Measurements from ENCODE around the gene TMPRSS11F.
"Not testable (repeated sequence)": the region's sequence is repeated elsewhere in the genome, so short reads cannot be mapped to it uniquely, and the experiment has no call there.

TMPRSS11F gene

GRCh38 chr4:68129793-68130192 is at the start of gene TMPRSS11F:
Gene TMPRSS11F, minus strand, starts transcription at chr4:68129869. Its CDS starts 49 bp downstream, at chr4:68129820.
- Mint-ChIP-seq H3K4me1 (no peaks in the 10 kb centered on the region), H3K9me3 (peaks cover 5 to 12% of the 10 kb centered on the region in 2 donors), H3K36me3 (no peaks in the 10 kb centered on the region), H3K27me3 (peaks cover 0 to 6% of the 10 kb centered on the region in 2 donors), H3K4me3 (no peak within 1 kb of the TSS), H3K27ac (no peak within 1 kb of the TSS)
- ATAC-seq (replicated peaks), result no peak
- no peak for DNase-seq

- peaks cover 7 to 15% of the 10 kb centered on the region in 2 donors for H3K27me3 Mint-ChIP-seq
- ATAC-seq (replicated peaks), result no peak
- no peak for DNase-seq
- H3K9me3 Mint-ChIP-seq, result no peaks in the 10 kb centered on the region
- H3K4me1 Mint-ChIP-seq, result no peaks in the 10 kb centered on the region
- H3K4me3 Mint-ChIP-seq, result no peak overlapping the region
- no peak overlapping the region for H3K27ac Mint-ChIP-seq
- no peaks in the 10 kb centered on the region for H3K36me3 Mint-ChIP-seq
These were observed 47.2 kb upstream of the TMPRSS11F start for GRCh38 chr4:68176904-68177303.

GRCh38 chr4:68176500-68176899 is 46.8 kb upstream of the TMPRSS11F start:
- Mint-ChIP-seq H3K9me3 (no peaks in the 10 kb centered on the region), H3K4me3 (no peak overlapping the region), H3K36me3 (no peaks in the 10 kb centered on the region), H3K4me1 (no peaks in the 10 kb centered on the region), H3K27me3 (peaks cover 7 to 14% of the 10 kb centered on the region in 2 donors), H3K27ac (no peak overlapping the region)
- DNase-seq (no peak), ATAC-seq (replicated peaks) (no peak)

GRCh38 chr4:68175562-68176155 is 46.0 kb upstream of the TMPRSS11F start:
- Mint-ChIP-seq H3K4me1 (no peaks in the 10 kb centered on the region), H3K27me3 (peaks cover 7 to 14% of the 10 kb centered on the region in 2 donors), H3K36me3 (no peaks in the 10 kb centered on the region), H3K9me3 (no peaks in the 10 kb centered on the region), H3K4me3 (no peak overlapping the region), H3K27ac (no peak overlapping the region)
- peak; percentile 26 for DNase-seq
- ATAC-seq (replicated peaks), result peak; percentile 72 to 79

- not testable (repeated sequence) for ATAC-seq (replicated peaks); DNase-seq; H3K4me3 Mint-ChIP-seq; H3K36me3 Mint-ChIP-seq; H3K9me3 Mint-ChIP-seq; H3K27ac Mint-ChIP-seq; H3K4me1 Mint-ChIP-seq
- peaks cover 7 to 14% of the 10 kb centered on the region in 2 donors for H3K27me3 Mint-ChIP-seq
These were observed 44.7 kb upstream of the TMPRSS11F start for GRCh38 chr4:68174389-68174788.

- H3K4me3 Mint-ChIP-seq, result not testable (repeated sequence)
These were observed 42.5 kb upstream of the TMPRSS11F start for GRCh38 chr4:68172147-68172546.

GRCh38 chr4:68167706-68168105 is 38.0 kb upstream of the TMPRSS11F start:
- DNase-seq (no peak), ATAC-seq (replicated peaks) (no peak)
- no peaks in the 10 kb centered on the region for H3K4me1 Mint-ChIP-seq
- peaks cover 0 to 1% of the 10 kb centered on the region in 2 donors for H3K9me3 Mint-ChIP-seq
- peaks cover 0 to 21% of the 10 kb centered on the region in 2 donors for H3K27me3 Mint-ChIP-seq
- no peak overlapping the region for H3K4me3 Mint-ChIP-seq
- H3K36me3 Mint-ChIP-seq, result no peaks in the 10 kb centered on the region
- H3K27ac Mint-ChIP-seq, result no peak overlapping the region

More at GRCh38 chr4:68172147-68172546, 42.5 kb upstream of the TMPRSS11F start:
- not testable (repeated sequence) for H3K36me3 Mint-ChIP-seq; ATAC-seq (replicated peaks); H3K27ac Mint-ChIP-seq; H3K9me3 Mint-ChIP-seq; DNase-seq; H3K4me1 Mint-ChIP-seq
- peaks cover 7 to 20% of the 10 kb centered on the region in 2 donors for H3K27me3 Mint-ChIP-seq

GRCh38 chr4:68167166-68167565 is 37.5 kb upstream of the TMPRSS11F start:
- DNase-seq, result no peak
- Mint-ChIP-seq H3K36me3 (no peaks in the 10 kb centered on the region), H3K4me1 (no peaks in the 10 kb centered on the region), H3K4me3 (no peak overlapping the region), H3K9me3 (peaks cover 0 to 1% of the 10 kb centered on the region in 2 donors), H3K27ac (no peak overlapping the region), H3K27me3 (peaks cover 0 to 22% of the 10 kb centered on the region in 2 donors)
- no peak for ATAC-seq (replicated peaks)

- Mint-ChIP-seq H3K4me3 (no peak overlapping the region), H3K27ac (no peak overlapping the region), H3K9me3 (peaks cover 0 to 1% of the 10 kb centered on the region in 2 donors), H3K36me3 (no peaks in the 10 kb centered on the region), H3K27me3 (peaks cover 7 to 15% of the 10 kb centered on the region in 2 donors), H3K4me1 (no peaks in the 10 kb centered on the region)
- no peak for DNase-seq
- ATAC-seq (replicated peaks), result no peak
These were observed 34.1 kb upstream of the TMPRSS11F start for GRCh38 chr4:68163754-68164153.

GRCh38 chr4:68162196-68162595 is 32.5 kb upstream of the TMPRSS11F start:
- Mint-ChIP-seq H3K27ac (no peak overlapping the region), H3K9me3 (peaks cover 0 to 1% of the 10 kb centered on the region in 2 donors), H3K4me1 (no peaks in the 10 kb centered on the region), H3K36me3 (no peaks in the 10 kb centered on the region), H3K4me3 (no peak overlapping the region), H3K27me3 (peaks cover 7 to 14% of the 10 kb centered on the region in 2 donors)
- ATAC-seq (replicated peaks) (no peak), DNase-seq (no peak)

GRCh38 chr4:68152411-68152810 is 22.7 kb upstream of the TMPRSS11F start:
- Mint-ChIP-seq H3K27me3 (peaks cover 3 to 6% of the 10 kb centered on the region in 2 donors), H3K9me3 (peaks cover 0 to 3% of the 10 kb centered on the region in 2 donors), H3K36me3 (no peaks in the 10 kb centered on the region), H3K27ac (no peak overlapping the region), H3K4me3 (no peak overlapping the region), H3K4me1 (no peaks in the 10 kb centered on the region)
- DNase-seq (no peak), ATAC-seq (replicated peaks) (no peak)

- ATAC-seq (replicated peaks) (no peak), DNase-seq (no peak)
- Mint-ChIP-seq H3K4me3 (no peak overlapping the region), H3K36me3 (no peaks in the 10 kb centered on the region), H3K4me1 (no peaks in the 10 kb centered on the region), H3K27ac (no peak overlapping the region), H3K27me3 (peaks cover 6 to 7% of the 10 kb centered on the region in 2 donors), H3K9me3 (peaks cover 0 to 7% of the 10 kb centered on the region in 2 donors)
These were observed 19.4 kb upstream of the TMPRSS11F start for GRCh38 chr4:68148800-68149685.

GRCh38 chr4:68147079-68147478 is 17.4 kb upstream of the TMPRSS11F start:
- DNase-seq, result no peak
- no peak for ATAC-seq (replicated peaks)
- no peaks in the 10 kb centered on the region for H3K4me1 Mint-ChIP-seq
- H3K36me3 Mint-ChIP-seq, result no peaks in the 10 kb centered on the region
- peaks cover 6 to 7% of the 10 kb centered on the region in 2 donors for H3K27me3 Mint-ChIP-seq
- no peak overlapping the region for H3K27ac Mint-ChIP-seq
- H3K4me3 Mint-ChIP-seq, result no peak overlapping the region
- H3K9me3 Mint-ChIP-seq, result peaks cover 0 to 8% of the 10 kb centered on the region in 2 donors

GRCh38 chr4:68145261-68145660 is 15.6 kb upstream of the TMPRSS11F start:
- H3K9me3 Mint-ChIP-seq, result peaks cover 0 to 8% of the 10 kb centered on the region in 2 donors
- DNase-seq (no peak), ATAC-seq (replicated peaks) (no peak)
- no peak overlapping the region for H3K4me3 Mint-ChIP-seq
- no peak overlapping the region for H3K27ac Mint-ChIP-seq
- no peaks in the 10 kb centered on the region for H3K36me3 Mint-ChIP-seq
- H3K27me3 Mint-ChIP-seq, result peaks cover 4 to 7% of the 10 kb centered on the region in 2 donors
- no peaks in the 10 kb centered on the region for H3K4me1 Mint-ChIP-seq

GRCh38 chr4:68141852-68142251 is 12.2 kb upstream of the TMPRSS11F start:
- Mint-ChIP-seq H3K9me3 (peaks cover 0 to 3% of the 10 kb centered on the region in 2 donors), H3K36me3 (no peaks in the 10 kb centered on the region), H3K4me3 (no peak overlapping the region), H3K27ac (no peak overlapping the region), H3K27me3 (no peaks in the 10 kb centered on the region), H3K4me1 (no peaks in the 10 kb centered on the region)
- no peak for ATAC-seq (replicated peaks)
- no peak for DNase-seq
